GM23338 (cell line): ENCODE results near the gene PTPRN2. TPM values are rescaled to one million over a fixed set of nuclear protein-coding genes. Genes with fewer than 3 reads are reported as not detected.

ENCODE experiments used
- ATAC-seq: fragments of 200-7000 bp; cut with Tn5 transposase; 3 replicates; pipeline ENCODE4 v1.9.1; 2020
- DNase-seq: peaks from one replicate; pipeline ENCODE4 v3.0.0-alpha.2; 2015; ENCODE audit warnings: low spot score
- H2AFZ ChIP-seq: fragments of 200-600 bp; sonication (generic); 2 replicates; pipeline ENCODE4 v1.8.0; 2016; ENCODE audit warnings: antibody characterized with exemption, mild to moderate bottlenecking, moderate library complexity
- H3F3A ChIP-seq: fragments of 200-600 bp; sonication (generic); replicated peaks from 2 replicates; pipeline ENCODE4 v1.8.0; 2017; ENCODE audit warnings: antibody characterized with exemption, mixed run types, low read depth
- H3K27ac ChIP-seq: fragments of 200-600 bp; sonication (generic); 2 replicates; pipeline ENCODE4 v1.6.1; 2016; ENCODE audit warnings: low read depth
- H3K27me3 ChIP-seq: fragments of 200-600 bp; sonication (generic); 2 replicates; pipeline ENCODE4 v1.8.0; 2016; ENCODE audit warnings: mild to moderate bottlenecking, mixed run types, moderate library complexity; ENCODE audit not compliant: insufficient read depth
- H3K36me3 ChIP-seq: fragments of 200-600 bp; sonication (generic); 2 replicates; pipeline ENCODE4 v1.8.0; 2016; ENCODE audit warnings: mild to moderate bottlenecking; ENCODE audit not compliant: insufficient read depth
- H3K4me1 ChIP-seq: fragments of 200-600 bp; sonication (generic); 2 replicates; pipeline ENCODE4 v1.8.0; 2016; ENCODE audit warnings: mild to moderate bottlenecking, moderate library complexity; ENCODE audit not compliant: insufficient read depth
- H3K4me2 ChIP-seq: fragments of 200-600 bp; sonication (generic); 2 replicates; pipeline ENCODE4 v1.7.1; 2017; ENCODE audit warnings: mixed run types
- H3K4me3 ChIP-seq: fragments of 200-600 bp; sonication (generic); 2 replicates; pipeline ENCODE4 v1.6.1; 2016; ENCODE audit warnings: mixed run types
- H3K79me2 ChIP-seq: fragments of 200-600 bp; sonication (generic); replicated peaks from 2 replicates; pipeline ENCODE4 v1.8.0; 2017; ENCODE audit warnings: mild to moderate bottlenecking; ENCODE audit not compliant: insufficient read depth
- H3K9me2 ChIP-seq: fragments of 200-600 bp; sonication (generic); 2 replicates; pipeline ENCODE4 v1.8.0; 2017; ENCODE audit not compliant: insufficient read depth
- H4K20me1 ChIP-seq: fragments of 200-600 bp; sonication (generic); replicated peaks from 2 replicates; pipeline ENCODE4 v1.8.0; 2017; ENCODE audit warnings: mild to moderate bottlenecking; ENCODE audit not compliant: insufficient read depth
- H3K27ac Mint-ChIP-seq: 2 replicates; pipeline ENCODE4 v1.8.0; 2020; ENCODE audit warnings: inconsistent platforms, mild to moderate bottlenecking, moderate library complexity, mixed read lengths
- H3K27me3 Mint-ChIP-seq: 3 replicates; pipeline ENCODE4 v1.8.0; 2022; ENCODE audit warnings: low read depth, mild to moderate bottlenecking, moderate library complexity, mixed read lengths, inconsistent platforms; ENCODE audit not compliant: insufficient read depth, poor library complexity
- H3K36me3 Mint-ChIP-seq: 3 replicates; pipeline ENCODE4 v1.8.0; 2021; ENCODE audit warnings: low read depth, mild to moderate bottlenecking, inconsistent platforms, moderate library complexity, mixed read lengths
- H3K4me1 Mint-ChIP-seq: 3 replicates; pipeline ENCODE4 v1.8.0; 2020; ENCODE audit warnings: mild to moderate bottlenecking, inconsistent platforms, mixed read lengths
- H3K4me3 Mint-ChIP-seq: 3 replicates; pipeline ENCODE4 v1.8.0; 2021; ENCODE audit warnings: moderate library complexity, mild to moderate bottlenecking, inconsistent platforms, mixed read lengths
- H3K9me3 Mint-ChIP-seq: 3 replicates; pipeline ENCODE4 v1.8.0; 2020; ENCODE audit warnings: moderate library complexity, mild to moderate bottlenecking, inconsistent platforms, mixed read lengths
- CREB1 ChIP-seq: fragments of 250-450 bp; sonication (Bioruptor Pico); IDR thresholded peaks from 2 replicates; pipeline ENCODE4 v1.5.0; 2020; ENCODE audit warnings: low read depth, mild to moderate bottlenecking, moderate library complexity
- CTCF ChIP-seq, 2 experiments: fragments of 200-600 bp in 1 of 2; sonication (generic) in 1 of 2; conservative IDR thresholded peaks; 2 replicates each; pipeline versions ENCODE4 v1.5.1 to v1.6.1; 2016 to 2017; ENCODE audit warnings: antibody characterized with exemption in 2 of 2, low read depth in 2 of 2, mild to moderate bottlenecking in 2 of 2, moderate library complexity in 1 of 2
- ETS1 ChIP-seq: IDR thresholded peaks from 2 replicates; pipeline ENCODE4 v1.6.1; 2016; ENCODE audit warnings: antibody characterized with exemption
- EZH2 ChIP-seq: fragments of 200-600 bp; sonication (generic); IDR thresholded peaks from one replicate; pipeline ENCODE4 v1.8.0; 2017; ENCODE audit warnings: antibody characterized with exemption, mild to moderate bottlenecking, low read depth; ENCODE audit not compliant: unreplicated experiment
- EZH2phosphoT487 ChIP-seq: fragments of 200-600 bp; sonication (generic); IDR thresholded peaks from one replicate; pipeline ENCODE4 v1.8.1; 2018; ENCODE audit warnings: antibody characterized with exemption; ENCODE audit not compliant: unreplicated experiment
- JUNB ChIP-seq: IDR thresholded peaks from one replicate; pipeline ENCODE4 v1.6.1; 2016; ENCODE audit warnings: antibody characterized with exemption; ENCODE audit not compliant: unreplicated experiment
- NANOG ChIP-seq: IDR thresholded peaks from 2 replicates; pipeline ENCODE4 v1.6.1; 2016; ENCODE audit warnings: antibody characterized with exemption, borderline replicate concordance
- POLR2AphosphoS5 ChIP-seq: IDR thresholded peaks from 2 replicates; pipeline ENCODE4 v1.6.1; 2016; ENCODE audit warnings: antibody characterized with exemption, low read depth
- REST ChIP-seq: IDR thresholded peaks from one replicate; pipeline ENCODE4 v1.6.1; 2018; ENCODE audit warnings: antibody characterized with exemption; ENCODE audit not compliant: unreplicated experiment
- STAT1 ChIP-seq: IDR thresholded peaks from one replicate; pipeline ENCODE4 v1.6.1; 2016; ENCODE audit warnings: antibody characterized with exemption; ENCODE audit not compliant: unreplicated experiment
- ZNF114 ChIP-seq: fragments of 250-450 bp; sonication (Bioruptor Pico); IDR thresholded peaks from 2 replicates; pipeline ENCODE4 v1.5.0; 2020; ENCODE audit warnings: mild to moderate bottlenecking, moderate library complexity
- ZNF331 ChIP-seq: fragments of 250-450 bp; sonication (Bioruptor Pico); IDR thresholded peaks from 2 replicates; pipeline ENCODE4 v1.5.0; 2020; ENCODE audit warnings: low read depth, mild to moderate bottlenecking, moderate library complexity
- ZNF462 ChIP-seq: fragments of 250-450 bp; sonication (Bioruptor Pico); IDR thresholded peaks from 2 replicates; pipeline ENCODE4 v1.5.0; 2020; ENCODE audit warnings: mild to moderate bottlenecking, moderate library complexity
- polyA plus RNA-seq: library from polyadenylated mRNA; unstranded; fragments of >200 nt; fragmentation: Nextera tagmentation; extraction: Ambion mirVana; gene quantifications from 2 replicates; pipeline ENCODE4 v1.2.1, GENCODE V29; 2016
- total RNA-seq: library from RNA; depleted of rRNA; stranded (reverse); fragments of >200 nt; shearing (Covaris generic); gene quantifications from 2 replicates; pipeline ENCODE4 v1.2.3, GENCODE V29; 2014

Gene PTPRN2
- total and polyA plus RNA-seq, 2 experiments from 2014 or later = 0.87 to 4.0 TPM

- no peaks in the 10 kb centered on the region for H3K4me1 Mint-ChIP-seq
- Histone ChIP-seq H3K4me1 (no peaks in the 10 kb centered on the region), H3K9me2 (no peaks in the 10 kb centered on the region), H3K4me2 (no peak overlapping the region), H3K36me3 (no peaks in the 10 kb centered on the region), H4K20me1 (no peaks in the 10 kb centered on the region), H3F3A (no peaks in the 10 kb centered on the region), H3K79me2 (no peaks in the 10 kb centered on the region), H3K27me3 (no peaks in the 10 kb centered on the region), H2AFZ (no peak overlapping the region), H3K27ac (no peak overlapping the region), H3K4me3 (no peak overlapping the region)
- H3K9me3 Mint-ChIP-seq = peaks cover 84% of the 10 kb centered on the region
- peaks cover 55% of the 10 kb centered on the region for H3K36me3 Mint-ChIP-seq
- H3K27me3 Mint-ChIP-seq = peaks cover 4% of the 10 kb centered on the region
- no peak for ATAC-seq
- no peak overlapping the region for H3K27ac Mint-ChIP-seq
- no peak for DNase-seq
- TF ChIP-seq NANOG (no peak), EZH2 (no peak), ZNF114 (CRISPR knock-in tag) (no peak), ZNF462 (CRISPR knock-in tag) (no peak), CTCF (conservative IDR thresholded peaks at IDR 0.05; ENCODE audit: low read depth in 2 of 2) (no peak), REST (no peak), POLR2AphosphoS5 (no peak), JUNB (no peak), ETS1 (no peak), STAT1 (no peak), CREB1 (CRISPR knock-in tag) (no peak), EZH2phosphoT487 (no peak), ZNF331 (CRISPR knock-in tag) (no peak)
- no peak overlapping the region for H3K4me3 Mint-ChIP-seq
Observed at GRCh38 chr7:158084555-158084954, 503.1 kb downstream of the PTPRN2 start.
